HEK293T (cell line): ENCODE results near the gene PLK1.

ENCODE experiments used
- ARNT ChIP-seq: fragments of 450-650 bp; IDR thresholded peaks from 2 replicates; pipeline ENCODE4 v1.6.1; 2017; ENCODE audit warnings: mild to moderate bottlenecking
- BHLHE40 ChIP-seq: fragments of 450-650 bp; IDR thresholded peaks from 2 replicates; pipeline ENCODE4 v1.6.1; 2016; ENCODE audit warnings: mild to moderate bottlenecking, moderate library complexity, borderline replicate concordance
- CTBP1 ChIP-seq: fragments of 450-650 bp; IDR thresholded peaks from 2 replicates; pipeline ENCODE4 v1.6.1; 2016; ENCODE audit warnings: borderline replicate concordance
- ELF4 ChIP-seq: fragments of 450-650 bp; IDR thresholded peaks from 2 replicates; pipeline ENCODE4 v1.6.1; 2017; ENCODE audit warnings: antibody characterized with exemption
- FOXA1 ChIP-seq: fragments of 450-650 bp; IDR thresholded peaks from 2 replicates; pipeline ENCODE4 v1.6.1; 2016; ENCODE audit warnings: mild to moderate bottlenecking
- FOXK2 ChIP-seq: fragments of 450-650 bp; IDR thresholded peaks from 2 replicates; pipeline ENCODE4 v1.6.1; 2016; ENCODE audit warnings: mild to moderate bottlenecking
- FOXM1 ChIP-seq: fragments of 450-650 bp; IDR thresholded peaks from 2 replicates; pipeline ENCODE4 v1.6.1; 2017; ENCODE audit warnings: mild to moderate bottlenecking, borderline replicate concordance
- HDGF ChIP-seq: fragments of 450-650 bp; IDR thresholded peaks from 2 replicates; pipeline ENCODE4 v1.6.1; 2017; ENCODE audit warnings: antibody characterized with exemption, borderline replicate concordance
- L3MBTL2 ChIP-seq: fragments of 450-650 bp; conservative IDR thresholded peaks from 2 replicates; pipeline ENCODE4 v1.6.1; 2016; ENCODE audit warnings: mild to moderate bottlenecking
- SP1 ChIP-seq: fragments of 450-650 bp; IDR thresholded peaks from 2 replicates; pipeline ENCODE4 v1.6.1; 2017
- SUZ12 ChIP-seq: fragments of 450-650 bp; IDR thresholded peaks from 2 replicates; pipeline ENCODE4 v1.6.1; 2016; ENCODE audit warnings: mild to moderate bottlenecking
- TARDBP ChIP-seq: fragments of 450-650 bp; IDR thresholded peaks from 2 replicates; pipeline ENCODE4 v1.6.1; 2016
- ZNF384 ChIP-seq: fragments of 450-650 bp; IDR thresholded peaks from 2 replicates; pipeline ENCODE4 v1.6.1; 2016

DNA sequence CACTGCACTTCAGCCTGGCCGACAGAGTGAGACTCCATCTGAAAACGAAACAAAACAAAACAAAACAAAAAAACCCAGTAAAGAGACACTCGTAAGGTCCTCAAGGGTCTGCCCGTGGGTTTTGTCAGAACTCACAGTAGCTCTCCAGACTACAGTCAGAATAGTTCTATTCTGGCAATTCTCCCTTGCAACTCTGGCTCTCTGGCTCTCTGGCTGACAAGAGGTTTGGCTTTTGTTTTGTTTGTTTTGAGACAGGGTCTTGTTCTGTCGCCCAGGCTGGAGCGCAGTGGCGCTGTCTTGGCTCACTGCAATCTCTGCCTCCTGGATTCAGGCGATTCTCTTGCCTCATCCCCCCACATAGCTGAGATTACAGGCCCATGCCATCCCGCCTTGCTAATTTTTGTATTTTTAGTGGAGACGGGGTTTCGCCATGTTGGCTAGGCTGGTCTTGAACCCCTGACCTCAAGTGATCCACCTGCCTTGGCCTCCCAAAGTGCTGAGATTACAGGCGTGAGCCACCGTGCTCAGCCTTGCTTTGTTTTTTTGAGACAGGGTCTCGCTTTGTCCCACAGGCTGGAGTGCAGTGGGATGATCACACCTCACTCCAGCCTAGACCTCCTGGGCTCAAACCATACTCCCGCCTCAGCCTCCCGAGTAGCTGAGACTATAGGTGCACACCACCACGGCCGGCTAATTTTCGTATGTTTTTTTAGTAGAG lies 55.6 kb downstream of the PLK1 start:
- TF ChIP-seq L3MBTL2 (no peak), SUZ12 (no peak), ZNF384 (no peak), FOXA1 (no peak), BHLHE40 (no peak), SP1 (no peak), ARNT (no peak), ELF4 (no peak), FOXK2 (no peak), HDGF (no peak), FOXM1 (no peak), CTBP1 (no peak), TARDBP (no peak)
